T-helper 2 cell treated with Interferon-gamma antibody and Interleukin-4, amounts not matched to agents 5 μg/mL and 100 μg/mL, for 36 hours (primary cell): ENCODE results near the gene PIGU.
"Not testable (repeated sequence)": the region's sequence is repeated elsewhere in the genome, so short reads cannot be mapped to it uniquely, and the experiment has no call there.

ENCODE experiments used
- DNase-seq: peaks from one replicate; pipeline ENCODE4 v3.0.0; 2021; ENCODE audit warnings: low spot score
- H3K27ac Mint-ChIP-seq: one replicate; pipeline ENCODE4 v1.8.0; 2021; ENCODE audit warnings: mild to moderate bottlenecking, mixed read lengths
- H3K27me3 Mint-ChIP-seq: one replicate; pipeline ENCODE4 v1.8.0; 2021; ENCODE audit warnings: low read depth, mixed read lengths
- H3K36me3 Mint-ChIP-seq: one replicate; pipeline ENCODE4 v1.8.0; 2021; ENCODE audit warnings: low read depth, mixed read lengths
- H3K4me1 Mint-ChIP-seq: one replicate; pipeline ENCODE4 v1.8.0; 2021; ENCODE audit warnings: low read depth, mixed read lengths
- H3K4me3 Mint-ChIP-seq: one replicate; pipeline ENCODE4 v1.8.0; 2022; ENCODE audit warnings: mild to moderate bottlenecking, moderate library complexity, mixed read lengths
- H3K9me3 Mint-ChIP-seq: one replicate; pipeline ENCODE4 v1.8.0; 2021; ENCODE audit warnings: mixed read lengths

The PIGU gene

GRCh38 chr20:34676642-34677373 lies at the start of gene PIGU:
PIGU (minus strand) TSS chr20:34677092; CDS start chr20:34677085, 7 bp downstream.
- peaks cover 17% of the 10 kb centered on the region for H3K4me1 Mint-ChIP-seq
- H3K4me3 Mint-ChIP-seq = peak within 1 kb of the TSS; percentile 99
- no peaks in the 10 kb centered on the region for H3K27me3 Mint-ChIP-seq
- peak; percentile 97 for DNase-seq
- no peaks in the 10 kb centered on the region for H3K9me3 Mint-ChIP-seq
- no peaks in the 10 kb centered on the region for H3K36me3 Mint-ChIP-seq
- H3K27ac Mint-ChIP-seq = peak within 1 kb of the TSS; percentile 96

GRCh38 chr20:34724172-34724571 lies 47.3 kb upstream of the PIGU start:
- Mint-ChIP-seq H3K36me3 (peaks cover 25% of the 10 kb centered on the region), H3K4me3 (no peak overlapping the region), H3K9me3 (no peaks in the 10 kb centered on the region), H3K27me3 (no peaks in the 10 kb centered on the region), H3K4me1 (peaks cover 10% of the 10 kb centered on the region), H3K27ac (no peak overlapping the region)
- no peak for DNase-seq

GRCh38 chr20:34722560-34722959 lies 45.7 kb upstream of the PIGU start:
- not testable (repeated sequence) for H3K4me3 Mint-ChIP-seq, DNase-seq, H3K9me3 Mint-ChIP-seq, H3K27me3 Mint-ChIP-seq, H3K27ac Mint-ChIP-seq
- peaks cover 30% of the 10 kb centered on the region for H3K36me3 Mint-ChIP-seq
- H3K4me1 Mint-ChIP-seq = peaks cover 11% of the 10 kb centered on the region

- H3K4me1 Mint-ChIP-seq = peaks cover 11% of the 10 kb centered on the region
- H3K27ac Mint-ChIP-seq = no peak overlapping the region
- H3K27me3 Mint-ChIP-seq = no peaks in the 10 kb centered on the region
- no peaks in the 10 kb centered on the region for H3K9me3 Mint-ChIP-seq
- DNase-seq = no peak
- no peak overlapping the region for H3K4me3 Mint-ChIP-seq
- peaks cover 19% of the 10 kb centered on the region for H3K36me3 Mint-ChIP-seq
Measured at GRCh38 chr20:34720266-34720665, 43.4 kb upstream of the PIGU start.

- H3K4me3 Mint-ChIP-seq, H3K9me3 Mint-ChIP-seq, H3K27me3 Mint-ChIP-seq: not testable (repeated sequence)
- peaks cover 11% of the 10 kb centered on the region for H3K4me1 Mint-ChIP-seq
- H3K36me3 Mint-ChIP-seq = peaks cover 24% of the 10 kb centered on the region
- DNase-seq = peak; percentile 31
- H3K27ac Mint-ChIP-seq = peak overlapping the region; percentile 3
Measured at GRCh38 chr20:34719242-34720017, 42.5 kb upstream of the PIGU start.

GRCh38 chr20:34717230-34718095 lies 40.6 kb upstream of the PIGU start:
- Mint-ChIP-seq H3K9me3 (no peaks in the 10 kb centered on the region), H3K27ac (no peak overlapping the region), H3K36me3 (peaks cover 26% of the 10 kb centered on the region), H3K4me1 (peaks cover 15% of the 10 kb centered on the region), H3K4me3 (no peak overlapping the region), H3K27me3 (no peaks in the 10 kb centered on the region)
- no peak for DNase-seq

GRCh38 chr20:34716921-34717229 lies 40.0 kb upstream of the PIGU start:
- Mint-ChIP-seq H3K4me3 (no peak overlapping the region), H3K9me3 (no peaks in the 10 kb centered on the region), H3K4me1 (peaks cover 15% of the 10 kb centered on the region), H3K36me3 (peaks cover 26% of the 10 kb centered on the region), H3K27ac (no peak overlapping the region), H3K27me3 (no peaks in the 10 kb centered on the region)
- no peak for DNase-seq

- H3K4me3 Mint-ChIP-seq = no peak overlapping the region
- peaks cover 23% of the 10 kb centered on the region for H3K36me3 Mint-ChIP-seq
- DNase-seq = no peak
- no peak overlapping the region for H3K27ac Mint-ChIP-seq
- H3K9me3 Mint-ChIP-seq = no peaks in the 10 kb centered on the region
- H3K4me1 Mint-ChIP-seq = peaks cover 17% of the 10 kb centered on the region
- peaks cover 4% of the 10 kb centered on the region for H3K27me3 Mint-ChIP-seq
Measured at GRCh38 chr20:34715384-34715783, 38.5 kb upstream of the PIGU start.

GRCh38 chr20:34713944-34714515 lies 37.1 kb upstream of the PIGU start:
- H3K9me3 Mint-ChIP-seq, H3K27me3 Mint-ChIP-seq, H3K4me1 Mint-ChIP-seq, DNase-seq, H3K4me3 Mint-ChIP-seq, H3K27ac Mint-ChIP-seq: not testable (repeated sequence)
- peaks cover 21% of the 10 kb centered on the region for H3K36me3 Mint-ChIP-seq

- DNase-seq = no peak
- H3K27ac Mint-ChIP-seq = no peak overlapping the region
- peaks cover 7% of the 10 kb centered on the region for H3K27me3 Mint-ChIP-seq
- H3K4me3 Mint-ChIP-seq = no peak overlapping the region
- peaks cover 21% of the 10 kb centered on the region for H3K36me3 Mint-ChIP-seq
- H3K9me3 Mint-ChIP-seq = no peaks in the 10 kb centered on the region
- peaks cover 13% of the 10 kb centered on the region for H3K4me1 Mint-ChIP-seq
Measured at GRCh38 chr20:34713194-34713943, 36.5 kb upstream of the PIGU start.

- DNase-seq = no peak
- no peaks in the 10 kb centered on the region for H3K9me3 Mint-ChIP-seq
- H3K4me1 Mint-ChIP-seq = peaks cover 15% of the 10 kb centered on the region
- H3K4me3 Mint-ChIP-seq = no peak overlapping the region
- H3K36me3 Mint-ChIP-seq = peaks cover 18% of the 10 kb centered on the region
- H3K27ac Mint-ChIP-seq = no peak overlapping the region
- peaks cover 7% of the 10 kb centered on the region for H3K27me3 Mint-ChIP-seq
Measured at GRCh38 chr20:34712525-34713192, 35.8 kb upstream of the PIGU start.

- Mint-ChIP-seq H3K27me3 (peaks cover 7% of the 10 kb centered on the region), H3K4me1 (peaks cover 15% of the 10 kb centered on the region), H3K4me3 (no peak overlapping the region), H3K9me3 (no peaks in the 10 kb centered on the region), H3K36me3 (peaks cover 15% of the 10 kb centered on the region), H3K27ac (no peak overlapping the region)
- DNase-seq = no peak
Measured at GRCh38 chr20:34711813-34712430, 35.0 kb upstream of the PIGU start.
